Measurements from ENCODE around the gene MEGF11.

MEGF11 gene

DNA sequence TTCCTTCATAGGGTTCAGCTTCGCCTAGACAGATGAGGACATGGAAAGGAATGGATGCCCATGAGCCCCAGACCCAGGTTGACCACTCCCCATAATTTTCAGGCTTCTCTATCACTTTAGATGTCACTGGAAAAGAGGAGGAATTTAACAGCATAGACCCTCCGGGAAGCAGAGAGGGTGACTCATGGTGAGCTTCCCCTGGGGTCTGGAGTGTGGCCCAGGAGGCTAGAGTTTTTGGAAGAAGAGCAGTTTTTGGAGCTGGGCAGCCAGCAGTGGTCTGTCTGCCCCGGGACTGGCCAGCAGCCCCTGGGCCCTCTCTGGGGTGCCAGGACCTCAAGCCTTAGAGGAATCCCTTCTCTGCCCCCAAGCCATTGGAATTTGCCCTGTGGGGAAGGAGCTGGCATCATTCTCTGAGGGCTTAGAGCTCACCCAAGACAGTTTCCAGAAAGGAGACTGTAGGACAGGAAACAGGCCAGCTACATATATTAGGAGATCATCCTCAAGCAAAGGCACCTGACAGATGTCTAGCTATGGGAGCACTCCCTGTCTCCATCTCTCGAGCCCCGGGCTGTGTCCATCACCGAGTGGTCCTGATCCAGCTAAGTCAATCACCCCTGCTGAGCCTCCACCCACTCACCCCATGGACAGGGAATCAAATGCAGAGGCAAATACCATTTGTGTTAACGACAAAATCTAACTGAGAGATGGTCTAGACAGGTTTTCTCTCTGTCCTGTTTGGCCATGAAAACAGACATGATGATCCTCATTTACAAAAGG, 67.3 kb downstream of the MEGF11 start:
- no peak overlapping the region for H3K4me3 ChIP-seq (ENCODE audit: low read depth, low read length)
- TF ChIP-seq, protein P1, sequence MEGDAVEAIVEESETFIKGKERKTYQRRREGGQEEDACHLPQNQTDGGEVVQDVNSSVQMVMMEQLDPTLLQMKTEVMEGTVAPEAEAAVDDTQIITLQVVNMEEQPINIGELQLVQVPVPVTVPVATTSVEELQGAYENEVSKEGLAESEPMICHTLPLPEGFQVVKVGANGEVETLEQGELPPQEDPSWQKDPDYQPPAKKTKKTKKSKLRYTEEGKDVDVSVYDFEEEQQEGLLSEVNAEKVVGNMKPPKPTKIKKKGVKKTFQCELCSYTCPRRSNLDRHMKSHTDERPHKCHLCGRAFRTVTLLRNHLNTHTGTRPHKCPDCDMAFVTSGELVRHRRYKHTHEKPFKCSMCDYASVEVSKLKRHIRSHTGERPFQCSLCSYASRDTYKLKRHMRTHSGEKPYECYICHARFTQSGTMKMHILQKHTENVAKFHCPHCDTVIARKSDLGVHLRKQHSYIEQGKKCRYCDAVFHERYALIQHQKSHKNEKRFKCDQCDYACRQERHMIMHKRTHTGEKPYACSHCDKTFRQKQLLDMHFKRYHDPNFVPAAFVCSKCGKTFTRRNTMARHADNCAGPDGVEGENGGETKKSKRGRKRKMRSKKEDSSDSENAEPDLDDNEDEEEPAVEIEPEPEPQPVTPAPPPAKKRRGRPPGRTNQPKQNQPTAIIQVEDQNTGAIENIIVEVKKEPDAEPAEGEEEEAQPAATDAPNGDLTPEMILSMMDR (conservative IDR thresholded peaks at IDR 0.05; ENCODE audit: low read depth, low read length), result no peak
- DNase-seq (ENCODE audit: low read depth), result no peak

DNA sequence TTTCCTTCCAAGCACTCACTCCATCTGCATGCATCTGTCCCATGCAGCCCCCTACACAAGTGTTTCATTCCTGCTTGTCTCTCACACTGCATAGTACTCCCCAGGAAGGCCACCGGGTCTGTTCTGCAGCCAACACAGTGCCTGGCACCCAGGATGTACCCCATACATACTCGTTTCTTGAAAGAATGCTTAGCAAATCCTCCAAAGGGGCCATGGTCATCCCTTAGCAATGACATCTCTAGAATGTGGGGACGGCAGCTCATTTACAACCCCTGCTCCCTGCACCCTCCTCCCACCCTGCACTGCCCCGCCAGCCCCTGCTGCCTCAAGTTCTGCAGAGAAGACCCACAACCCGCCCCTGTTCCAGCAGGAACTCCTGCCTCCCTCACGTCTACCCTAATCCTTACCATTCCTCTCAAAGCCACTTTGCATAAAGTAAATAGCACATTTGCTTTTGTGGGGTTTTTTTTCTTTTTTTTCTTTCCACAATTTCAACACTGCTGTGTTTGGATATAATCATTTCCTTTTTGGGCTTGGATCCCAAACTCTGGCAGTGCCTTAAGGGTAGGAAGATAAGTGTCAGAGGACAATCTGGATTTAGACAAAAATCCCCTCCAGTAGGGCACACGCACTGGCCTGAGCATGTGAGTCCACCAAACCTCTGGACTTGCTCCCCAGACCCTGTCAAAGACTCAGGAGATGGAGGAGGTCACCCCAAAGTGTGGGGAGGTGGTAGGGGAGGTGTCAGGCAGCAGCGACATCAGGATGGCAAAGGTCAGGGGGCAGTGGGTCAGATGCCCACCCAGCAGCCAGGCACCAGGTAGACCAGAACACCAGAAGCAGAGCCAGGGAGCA, 68.4 kb downstream of the MEGF11 start:
- H3K4me3 ChIP-seq (ENCODE audit: low read depth, low read length), result no peak overlapping the region
- TF ChIP-seq, protein P1 (conservative IDR thresholded peaks at IDR 0.05; ENCODE audit: low read depth, low read length), result no peak
- DNase-seq (ENCODE audit: low read depth), result no peak

DNA sequence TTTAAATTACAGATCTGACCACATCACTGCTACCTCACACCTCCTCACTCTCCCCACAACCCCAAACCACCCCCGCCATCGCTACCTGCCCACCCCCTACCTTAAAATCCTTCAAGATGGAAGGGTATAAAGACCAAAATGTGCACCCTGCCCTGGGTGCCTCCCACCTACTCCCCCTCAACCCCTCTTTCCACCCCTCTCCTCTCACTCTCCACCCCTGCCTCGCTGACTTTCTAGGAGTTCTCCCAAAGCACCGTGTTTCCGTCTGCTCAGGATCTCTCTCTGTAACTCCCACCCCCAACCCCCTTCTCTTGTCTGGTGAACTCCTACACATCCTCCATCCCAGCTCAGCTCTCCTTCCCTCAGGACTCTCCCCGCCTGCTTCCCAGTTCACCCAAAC, 69.1 kb downstream of the MEGF11 start:
- TF ChIP-seq, protein P1 (conservative IDR thresholded peaks at IDR 0.05; ENCODE audit: low read depth, low read length), result no peak
- DNase-seq (ENCODE audit: low read depth), result no peak
- H3K4me3 ChIP-seq (ENCODE audit: low read depth, low read length), result no peak overlapping the region

DNA sequence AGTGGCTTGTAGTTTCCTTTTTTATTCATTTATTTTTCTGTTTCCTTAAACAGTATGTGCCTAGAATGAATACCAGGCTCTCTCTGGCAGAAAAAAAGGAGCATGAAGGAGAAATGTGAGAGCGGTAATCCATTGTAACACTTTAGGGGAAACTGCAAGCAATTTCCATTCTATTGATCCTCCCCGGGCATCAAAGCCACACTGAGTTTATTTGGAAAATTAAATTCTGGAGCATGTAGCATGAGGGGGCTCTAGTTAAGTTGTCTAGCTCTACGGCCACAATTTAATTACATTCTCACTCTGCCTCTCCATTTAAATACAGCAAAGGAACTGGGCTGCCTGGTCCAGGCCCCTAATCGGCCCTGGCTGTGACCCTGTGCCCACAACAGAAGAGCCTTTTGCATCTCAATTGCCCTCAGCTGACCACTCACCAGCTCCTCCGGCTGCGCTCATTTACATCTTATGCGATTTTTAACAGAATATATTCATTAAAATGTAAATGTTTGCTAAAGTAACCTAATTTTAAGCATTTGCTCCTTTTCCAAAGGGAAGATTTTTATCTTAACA, 72.9 kb downstream of the MEGF11 start:
- TF ChIP-seq, protein P1 (conservative IDR thresholded peaks at IDR 0.05; ENCODE audit: low read depth, low read length), result no peak
- H3K4me3 ChIP-seq (ENCODE audit: low read depth, low read length), result no peak overlapping the region
- no peak for DNase-seq (ENCODE audit: low read depth)

- no peak for DNase-seq (ENCODE audit: low read depth)
- no peak overlapping the region for H3K4me3 ChIP-seq (ENCODE audit: low read depth, low read length)
These were observed 75.0 kb downstream of the MEGF11 start for GRCh38 chr15:66178531-66178910.

GRCh38 chr15:66172324-66172980, 81.1 kb downstream of the MEGF11 start:
- no peak overlapping the region for H3K4me3 ChIP-seq (ENCODE audit: low read depth, low read length)
- DNase-seq (ENCODE audit: low read depth), result no peak
- TF ChIP-seq, protein P1 (conservative IDR thresholded peaks at IDR 0.05; ENCODE audit: low read depth, low read length), result no peak

More at GRCh38 chr15:66178531-66178910, 75.0 kb downstream of the MEGF11 start:
- TF ChIP-seq, protein P1 (conservative IDR thresholded peaks at IDR 0.05; ENCODE audit: low read depth, low read length), result no peak

Measured in choroid plexus epithelial cell (primary cell).